Neural cell (in vitro differentiated cells): Measurements from ENCODE around the gene TMCC2. TPM values are rescaled to one million over a fixed set of nuclear protein-coding genes. Genes with fewer than 3 reads are reported as not detected.

Experiments used
- H2AFZ ChIP-seq: fragments of 200-600, 300-800 bp; sonication (generic), shearing (Covaris generic); 2 replicates; pipeline ENCODE4 v1.6.0; 2014; ENCODE audit warnings: low read depth, mild to moderate bottlenecking, antibody characterized with exemption, low read length, moderate library complexity
- H3F3A ChIP-seq: fragments of 200-600 bp; shearing (Covaris generic); 2 replicates; pipeline ENCODE4 v1.6.1; 2016; ENCODE audit warnings: mild to moderate bottlenecking, moderate library complexity, mixed read lengths, antibody characterized with exemption, low read length; ENCODE audit not compliant: insufficient read depth, poor library complexity, severe bottlenecking
- H3K27ac ChIP-seq: fragments of 200-600, 300-800 bp; sonication (generic), shearing (Covaris generic); 2 replicates; pipeline ENCODE4 v1.5.1; 2014; ENCODE audit warnings: mild to moderate bottlenecking, low read length, moderate library complexity
- H3K27me3 ChIP-seq: fragments of 300-800, 200-600 bp; sonication (generic), shearing (Covaris generic); 2 replicates; pipeline ENCODE4 v1.6.0; 2014; ENCODE audit warnings: mild to moderate bottlenecking, low read depth, low read length, moderate library complexity; ENCODE audit not compliant: insufficient read depth
- H3K36me3 ChIP-seq: fragments of 300-800, 200-600 bp; sonication (generic), shearing (Covaris generic); 2 replicates; pipeline ENCODE4 v1.5.1; 2014; ENCODE audit warnings: mild to moderate bottlenecking, antibody characterized with exemption, low read length, moderate library complexity; ENCODE audit not compliant: insufficient read depth
- H3K4me2 ChIP-seq: fragments of 300-800, 200-600 bp; sonication (generic), shearing (Covaris generic); 2 replicates; pipeline ENCODE4 v1.6.0; 2014; ENCODE audit warnings: mild to moderate bottlenecking, low read length
- H3K4me3 ChIP-seq: fragments of 300-800, 200-600 bp; sonication (generic), shearing (Covaris generic); 2 replicates; pipeline ENCODE4 v1.5.1; 2014; ENCODE audit warnings: mild to moderate bottlenecking, low read length, moderate library complexity
- H3K79me2 ChIP-seq: fragments of 200-600 bp; shearing (Covaris generic); replicated peaks from 2 replicates; pipeline ENCODE4 v1.6.0; 2014; ENCODE audit warnings: mild to moderate bottlenecking, low read length, moderate library complexity; ENCODE audit not compliant: insufficient read depth
- H3K9ac ChIP-seq: fragments of 300-800, 200-600 bp; sonication (generic), shearing (Covaris generic); 2 replicates; pipeline ENCODE4 v1.6.1; 2016; ENCODE audit warnings: mild to moderate bottlenecking, low read length, mixed read lengths
- H3K9me2 ChIP-seq: fragments of 200-600 bp; shearing (Covaris generic); 2 replicates; pipeline ENCODE4 v1.6.1; 2016; ENCODE audit warnings: mild to moderate bottlenecking, low read length, mixed read lengths; ENCODE audit not compliant: insufficient read depth
- H3K9me3 ChIP-seq: fragments of 200-600, 300-800 bp; sonication (generic), shearing (Covaris generic); 2 replicates; pipeline ENCODE4 v1.6.1; 2016; ENCODE audit warnings: mild to moderate bottlenecking, mixed run types, low read length, moderate library complexity, mixed read lengths
- H4K20me1 ChIP-seq: fragments of 200-600 bp; shearing (Covaris generic); 2 replicates; pipeline ENCODE4 v1.6.1; 2016; ENCODE audit warnings: mild to moderate bottlenecking, mixed run types; ENCODE audit not compliant: insufficient read depth
- CTCF ChIP-seq: fragments of 450-650 bp; IDR thresholded peaks from 2 replicates; pipeline ENCODE4 v1.5.1; 2014; ENCODE audit warnings: antibody characterized with exemption, mild to moderate bottlenecking, moderate library complexity; ENCODE audit not compliant: poor library complexity, severe bottlenecking
- EP300 ChIP-seq: fragments of 450-650 bp; conservative IDR thresholded peaks from 2 replicates; pipeline ENCODE4 v1.6.1; 2014; ENCODE audit warnings: antibody characterized with exemption, mild to moderate bottlenecking, moderate library complexity; ENCODE audit not compliant: poor library complexity, severe bottlenecking
- EZH2 ChIP-seq: fragments of 200-600, 300-800 bp; shearing (Covaris generic), sonication (generic); IDR thresholded peaks from 2 replicates; pipeline ENCODE4 v1.6.1; 2014; ENCODE audit warnings: antibody characterized with exemption, low read length, borderline replicate concordance, mild to moderate bottlenecking; ENCODE audit not compliant: insufficient read depth, poor library complexity, severe bottlenecking
- MXI1 ChIP-seq: fragments of 450-650 bp; conservative IDR thresholded peaks from 2 replicates; pipeline ENCODE4 v1.6.1; 2014; ENCODE audit warnings: antibody characterized with exemption, mild to moderate bottlenecking; ENCODE audit not compliant: poor library complexity, severe bottlenecking
- POLR2AphosphoS5 ChIP-seq: IDR thresholded peaks from 2 replicates; pipeline ENCODE4 v1.6.1; 2012
- RAD21 ChIP-seq: fragments of 450-650 bp; conservative IDR thresholded peaks from 2 replicates; pipeline ENCODE4 v1.6.1; 2014; ENCODE audit warnings: antibody characterized with exemption, mild to moderate bottlenecking, moderate library complexity
- REST ChIP-seq: IDR thresholded peaks from 2 replicates; pipeline ENCODE4 v1.6.1; 2012; ENCODE audit warnings: borderline replicate concordance
- SMC3 ChIP-seq: fragments of 450-650 bp; conservative IDR thresholded peaks from 2 replicates; pipeline ENCODE4 v1.6.1; 2014; ENCODE audit warnings: antibody characterized with exemption, mild to moderate bottlenecking, moderate library complexity; ENCODE audit not compliant: poor library complexity
- TAF1 ChIP-seq: IDR thresholded peaks from 2 replicates; pipeline ENCODE4 v1.6.1; 2012; ENCODE audit warnings: low read depth
- polyA plus RNA-seq: library from polyadenylated mRNA; depleted of rRNA; stranded (reverse); fragments of >200 nt; gene quantifications from 2 replicates; pipeline ENCODE4 v1.2.3, GENCODE V29; 2014

TMCC2 gene
- polyA plus RNA-seq, 1 donor from 2014 or later: 32.2 TPM

- Histone ChIP-seq H3K9ac (no peak overlapping the region), H3K4me2 (no peak overlapping the region), H3K79me2 (peaks cover 12% of the 10 kb centered on the region), H4K20me1 (no peaks in the 10 kb centered on the region), H3K36me3 (no peaks in the 10 kb centered on the region), H2AFZ (no peak overlapping the region), H3K27me3 (no peaks in the 10 kb centered on the region), H3K27ac (no peak overlapping the region), H3K9me2 (no peaks in the 10 kb centered on the region), H3F3A (no peaks in the 10 kb centered on the region), H3K4me3 (no peak overlapping the region), H3K9me3 (no peaks in the 10 kb centered on the region)
- TF ChIP-seq RAD21 (no peak), MXI1 (no peak), EZH2 (no peak), EP300 (no peak), TAF1 (no peak), SMC3 (no peak), POLR2AphosphoS5 (no peak), REST (no peak), CTCF (no peak)
Measured at GRCh38 chr1:205190845-205191577, 36.7 kb upstream of the TMCC2 start.

GRCh38 chr1:205191622-205192021, 36.1 kb upstream of the TMCC2 start:
- H3K36me3 ChIP-seq: no peaks in the 10 kb centered on the region
- peaks cover 17% of the 10 kb centered on the region for H3K79me2 ChIP-seq
- H3K4me2 ChIP-seq: no peak overlapping the region
- H4K20me1 ChIP-seq: no peaks in the 10 kb centered on the region
- TF ChIP-seq MXI1: no peak
- TF ChIP-seq EP300: no peak
- no peak for TF ChIP-seq POLR2AphosphoS5
- TF ChIP-seq REST: no peak
- TF ChIP-seq SMC3: no peak
- TF ChIP-seq EZH2: no peak
- TF ChIP-seq RAD21: no peak
- TF ChIP-seq CTCF: no peak
- no peak for TF ChIP-seq TAF1
- H3K9me2 ChIP-seq: no peaks in the 10 kb centered on the region
- no peak overlapping the region for H3K9ac ChIP-seq
- no peaks in the 10 kb centered on the region for H3K9me3 ChIP-seq
- H3K4me3 ChIP-seq: no peak overlapping the region
- H3K27ac ChIP-seq: no peak overlapping the region
- no peak overlapping the region for H2AFZ ChIP-seq
- no peaks in the 10 kb centered on the region for H3K27me3 ChIP-seq
- no peaks in the 10 kb centered on the region for H3F3A ChIP-seq
